RKO (cell line): ENCODE results near the gene DMWD.
"Not testable (repeated sequence)": the region's sequence is repeated elsewhere in the genome, so short reads cannot be mapped to it uniquely, and the experiment has no call there.

ENCODE experiments used
- DNase-seq: peaks from one replicate; pipeline ENCODE4 v3.0.0-alpha.2; 2016; ENCODE audit warnings: low spot score

Gene DMWD

DNA sequence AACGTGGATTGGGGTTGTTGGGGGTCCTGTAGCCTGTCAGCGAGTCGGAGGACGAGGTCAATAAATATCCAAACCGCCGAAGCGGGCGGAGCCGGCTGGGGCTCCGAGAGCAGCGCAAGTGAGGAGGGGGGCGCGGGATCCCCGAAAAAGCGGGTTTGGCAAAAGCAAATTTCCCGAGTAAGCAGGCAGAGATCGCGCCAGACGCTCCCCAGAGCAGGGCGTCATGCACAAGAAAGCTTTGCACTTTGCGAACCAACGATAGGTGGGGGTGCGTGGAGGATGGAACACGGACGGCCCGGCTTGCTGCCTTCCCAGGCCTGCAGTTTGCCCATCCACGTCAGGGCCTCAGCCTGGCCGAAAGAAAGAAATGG, 22.8 kb downstream of the DMWD start:
- peak; percentile 72 for DNase-seq

- peak; percentile 98 for DNase-seq
Measured at GRCh38 chr19:45768984-45769782, 23.5 kb downstream of the DMWD start, which contains the start of gene SIX5. TSS of gene SIX5 (minus strand) at chr19:45769252. CDS start at chr19:45768844, 408 bp downstream.

DNA sequence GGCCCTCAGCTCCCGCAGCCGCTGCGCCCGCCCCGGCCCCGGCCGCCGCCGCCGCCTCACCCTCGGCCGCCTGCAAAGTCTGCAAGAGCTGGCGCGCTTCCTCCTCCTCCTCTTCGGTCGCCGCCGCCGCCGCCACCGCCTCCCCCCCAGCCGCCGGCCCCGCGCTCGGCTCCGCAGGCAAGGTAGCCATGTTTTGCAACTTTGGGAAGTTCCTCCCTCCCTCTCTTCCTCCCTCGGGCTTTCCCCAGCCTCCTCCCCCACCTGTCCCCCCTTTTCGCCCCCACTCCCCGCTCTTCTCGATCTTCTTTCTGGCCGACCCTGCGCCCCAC, 24.0 kb downstream of the DMWD start:
- peak; percentile 68 for DNase-seq

DNA sequence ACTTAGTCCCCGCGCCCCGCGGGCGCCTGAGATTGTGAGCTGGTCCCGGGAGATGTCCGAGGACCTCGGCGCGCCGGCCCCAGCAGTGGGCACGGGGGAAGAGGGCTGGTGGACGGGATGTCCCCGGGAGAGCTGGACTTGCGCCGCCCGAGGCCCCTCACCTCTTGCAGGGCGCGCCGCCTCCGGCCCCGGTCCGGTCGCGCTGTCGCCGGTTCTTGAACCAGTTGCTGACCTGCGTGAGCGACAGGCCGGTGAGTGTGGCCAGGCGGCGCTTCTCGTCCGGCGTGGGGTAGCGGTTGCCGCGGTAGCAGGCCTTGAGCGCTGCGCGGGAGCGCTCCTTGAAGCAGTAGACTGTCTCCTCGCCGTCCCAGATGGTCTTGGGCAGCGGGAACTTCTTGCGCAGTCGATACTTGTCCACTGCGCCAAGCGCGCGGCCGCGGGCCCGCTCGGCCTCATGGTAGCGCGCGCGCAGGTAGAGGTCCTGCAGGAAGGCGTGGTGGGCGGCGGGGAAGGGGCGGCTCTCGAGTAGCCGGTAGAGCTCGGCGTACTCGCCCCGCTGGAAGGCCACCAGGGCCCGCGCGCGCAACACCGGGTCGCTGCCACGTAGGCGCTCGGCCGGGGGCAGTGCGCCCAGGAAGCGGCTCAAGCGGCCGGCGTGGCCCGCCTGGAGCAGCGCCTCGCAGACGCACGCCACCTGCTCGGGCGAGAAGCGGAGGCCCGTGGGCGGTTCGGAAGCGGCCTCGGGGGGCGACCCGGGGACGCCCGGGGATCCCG, 24.6 kb downstream of the DMWD start:
- DNase-seq, result peak; percentile 80

GRCh38 chr19:45767410-45767880, 25.2 kb downstream of the DMWD start:
- peak; percentile 85 for DNase-seq

DNA sequence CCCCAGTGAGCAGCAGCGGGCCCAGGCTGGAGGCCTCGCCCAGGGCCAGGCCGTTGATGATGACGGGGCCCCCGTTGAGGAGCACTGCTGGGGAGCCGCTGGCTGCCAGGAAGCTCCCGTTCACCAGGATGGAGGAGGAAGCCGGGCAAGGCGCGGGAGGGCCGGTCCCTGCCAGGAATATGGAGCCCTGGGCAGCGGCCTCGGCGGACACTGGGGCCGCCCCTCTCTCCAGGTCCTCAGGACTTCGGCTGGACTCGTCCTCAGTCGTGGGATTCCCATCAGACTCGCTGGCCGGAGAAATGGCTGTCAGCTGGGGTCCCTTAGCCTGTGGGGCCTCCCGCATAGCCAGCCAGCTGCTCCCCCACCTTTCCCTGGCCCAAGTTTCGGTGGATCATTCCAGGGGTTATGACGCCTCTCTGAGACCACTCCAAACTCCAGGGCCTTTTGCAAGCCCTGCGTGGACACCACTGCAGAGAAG, 25.7 kb downstream of the DMWD start:
- DNase-seq, result peak; percentile 49

DNA sequence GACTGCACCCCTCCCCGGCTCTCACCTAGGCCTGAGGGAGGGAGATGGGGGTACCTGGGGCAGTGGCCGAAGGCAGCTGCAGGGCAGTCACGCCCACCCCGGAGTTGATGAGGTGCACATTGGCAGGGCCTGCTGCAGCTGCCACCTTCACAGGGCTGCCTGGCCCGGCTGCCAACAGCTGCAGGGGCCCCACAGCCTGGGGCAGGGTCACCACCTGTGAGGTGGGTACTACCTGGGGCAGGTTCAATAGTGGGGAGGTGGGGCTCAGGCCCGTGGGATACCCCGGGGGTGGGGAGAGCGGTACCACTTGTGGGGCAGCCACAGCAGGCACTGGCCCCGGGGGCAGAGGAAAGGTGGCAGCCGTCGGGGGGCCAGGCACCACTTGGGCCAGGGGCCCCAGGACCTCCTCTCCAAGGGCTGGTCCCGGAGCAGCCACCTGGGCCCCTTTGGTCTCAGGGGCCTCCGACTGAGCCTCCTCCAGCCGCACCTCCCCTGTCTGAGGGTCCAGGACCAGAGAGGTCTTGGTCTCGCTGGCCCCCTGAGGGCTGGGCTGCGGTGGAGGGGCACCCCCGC, 26.3 kb downstream of the DMWD start:
- DNase-seq, result no peak

DNA sequence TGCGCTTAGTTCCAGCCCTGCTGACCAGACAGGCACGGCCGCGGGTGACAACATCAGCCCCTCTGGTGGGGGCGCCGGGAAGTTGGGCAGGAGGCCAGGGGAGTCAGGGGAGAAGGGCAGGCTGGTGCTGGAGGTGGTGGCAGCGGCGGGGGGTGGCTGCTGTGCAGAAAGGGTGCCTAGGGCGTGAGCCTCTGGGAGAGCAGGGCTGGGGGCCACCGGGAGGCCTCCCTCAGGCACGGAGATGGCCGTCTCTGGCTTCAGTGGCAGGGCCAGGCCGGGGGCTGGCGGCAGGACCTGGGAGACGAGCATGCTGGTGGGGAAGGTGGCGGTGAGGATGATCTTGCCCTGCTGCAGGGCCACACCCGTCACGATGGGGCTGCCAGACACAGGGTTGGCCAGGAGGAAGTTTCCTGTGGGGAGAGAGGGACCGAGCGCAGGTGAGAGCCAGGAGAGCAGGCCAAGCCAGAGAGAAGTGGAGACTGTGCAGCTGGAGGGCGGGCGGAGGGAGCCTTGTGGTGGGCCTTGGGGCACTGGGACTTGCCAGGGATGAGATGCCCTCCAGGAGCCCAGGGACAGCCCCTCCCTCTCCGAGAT, 26.8 kb downstream of the DMWD start:
- no peak for DNase-seq

- no peak for DNase-seq
Measured at GRCh38 chr19:45764945-45765701, 27.5 kb downstream of the DMWD start.

DNA sequence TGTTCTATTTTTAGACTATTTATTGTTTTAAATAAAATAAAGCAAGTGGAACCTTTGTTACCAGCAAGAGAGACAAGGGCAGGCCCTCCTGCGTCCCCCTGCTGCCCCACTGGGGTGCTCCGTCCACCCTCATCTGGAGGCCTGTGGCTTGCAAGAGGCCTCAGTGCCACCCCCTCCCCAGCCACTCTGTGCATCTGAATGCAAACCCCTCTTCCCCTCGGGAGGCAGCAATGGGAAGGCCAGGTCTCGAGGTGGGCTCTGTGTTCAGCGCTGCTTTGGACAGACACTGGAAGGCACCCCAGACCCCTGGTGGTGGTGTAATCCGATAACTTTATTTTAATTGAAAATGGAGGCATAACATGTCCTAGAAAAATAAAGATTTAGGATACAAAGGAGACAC, 28.2 kb downstream of the DMWD start:
- no peak for DNase-seq

DNA sequence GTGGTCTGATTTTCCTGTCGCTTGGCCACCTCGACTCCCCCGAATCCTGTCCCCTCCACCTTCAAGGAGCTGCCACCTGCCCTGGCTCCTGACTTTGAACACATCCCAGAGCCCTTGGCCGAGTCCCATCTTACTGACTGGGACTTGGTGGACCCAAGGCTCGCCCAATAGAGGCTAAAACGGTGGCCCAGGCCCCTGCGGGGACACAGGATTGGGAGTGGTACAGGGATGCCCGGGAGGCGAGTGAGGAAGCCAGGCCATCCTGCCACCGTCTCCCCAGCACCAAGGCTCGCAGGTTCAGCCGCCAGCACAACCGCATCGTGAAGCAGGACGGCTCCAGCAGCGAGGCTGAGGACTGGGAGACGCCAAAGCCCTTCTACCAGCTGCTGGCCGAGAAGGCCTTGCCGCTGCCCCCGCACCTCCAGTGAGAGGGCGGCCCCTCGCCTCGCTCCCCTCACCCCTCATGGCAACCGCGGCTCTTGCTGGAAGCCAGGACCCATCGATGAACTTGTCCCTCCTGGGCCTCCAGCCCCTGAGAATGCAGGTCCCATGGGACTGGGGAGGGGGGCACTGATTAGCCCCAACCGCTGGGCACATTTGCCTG, 28.9 kb downstream of the DMWD start:
- no peak for DNase-seq

DNA sequence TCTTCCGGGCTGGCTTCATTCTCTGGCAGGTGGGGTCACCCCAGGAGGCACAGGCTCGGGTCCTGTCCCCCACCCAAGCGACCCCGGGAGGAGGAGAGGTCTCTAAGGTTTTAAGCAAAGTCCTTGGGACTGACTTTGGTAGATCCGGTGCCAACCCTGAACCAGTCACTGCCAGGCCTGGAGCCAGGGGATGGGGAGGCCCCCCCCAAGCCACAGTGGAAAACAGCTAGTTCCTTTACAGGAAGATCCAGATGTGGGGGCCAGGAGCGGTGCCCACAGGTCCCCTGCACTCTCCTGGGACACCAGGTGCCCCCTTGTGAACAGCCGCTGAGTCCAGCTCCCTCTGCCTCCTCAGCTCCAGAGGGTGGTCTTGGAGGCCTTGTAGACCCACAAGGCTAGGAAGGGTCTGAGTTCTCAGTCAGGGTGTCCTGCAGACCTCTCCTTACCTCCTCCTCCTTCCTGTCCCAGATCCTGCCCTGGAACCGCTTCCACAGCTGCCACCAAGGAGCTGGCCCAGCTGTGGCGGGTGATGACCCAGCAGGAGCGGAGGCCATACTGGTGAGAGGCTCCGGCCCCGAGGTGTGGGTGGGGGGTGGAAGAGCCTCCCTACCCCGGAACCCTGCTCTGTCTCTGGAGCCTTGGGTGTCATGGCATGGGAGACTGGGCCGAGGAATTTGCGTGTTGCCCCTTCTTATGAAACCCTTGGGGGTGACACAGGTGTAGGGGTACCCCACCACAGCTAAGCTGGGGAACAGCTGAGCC, 29.6 kb downstream of the DMWD start:
- DNase-seq, result no peak

GRCh38 chr19:45761714-45762113, 30.9 kb downstream of the DMWD start:
- DNase-seq, result no peak

DNA sequence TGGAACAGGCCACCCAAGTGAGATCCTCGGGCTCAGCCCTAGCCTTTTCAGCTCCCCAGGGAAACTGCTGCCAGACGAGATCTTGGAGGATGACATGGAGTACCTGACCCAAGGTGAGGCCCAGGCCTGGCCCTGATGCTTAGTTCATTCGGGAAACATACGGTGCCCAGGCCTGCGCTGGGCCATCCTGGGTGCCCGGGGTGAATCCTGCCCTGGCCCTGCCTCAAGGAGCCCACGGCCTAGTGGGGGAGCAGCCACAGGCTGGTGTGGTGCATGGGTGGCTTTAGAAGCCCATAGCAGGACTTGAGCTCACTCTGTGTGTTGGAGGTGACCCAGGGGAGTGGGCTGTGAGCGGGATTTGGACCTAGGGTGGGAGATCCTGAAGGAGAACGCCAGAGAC, 33.7 kb downstream of the DMWD start:
- DNase-seq, result no peak

DNA sequence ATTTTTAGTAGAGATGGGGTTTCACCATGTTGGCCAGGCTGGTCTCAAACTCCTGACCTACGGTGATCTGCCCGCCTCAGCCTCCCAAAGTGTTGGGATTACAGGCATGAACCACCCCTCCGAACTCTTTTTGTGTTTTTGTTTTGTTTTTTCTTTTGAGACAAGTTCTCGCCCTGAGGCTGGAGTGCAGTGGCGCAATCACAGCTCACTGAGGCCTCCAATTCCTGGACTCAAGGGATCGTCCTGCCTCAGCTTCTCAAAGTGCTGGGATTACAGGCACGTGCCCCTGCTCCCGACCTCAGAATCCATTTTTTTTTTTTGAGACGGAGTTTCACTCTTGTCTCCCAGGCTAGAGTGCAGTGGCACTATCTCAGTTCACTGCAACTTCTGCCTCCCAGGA, 35.0 kb downstream of the DMWD start:
- no peak for DNase-seq

DNA sequence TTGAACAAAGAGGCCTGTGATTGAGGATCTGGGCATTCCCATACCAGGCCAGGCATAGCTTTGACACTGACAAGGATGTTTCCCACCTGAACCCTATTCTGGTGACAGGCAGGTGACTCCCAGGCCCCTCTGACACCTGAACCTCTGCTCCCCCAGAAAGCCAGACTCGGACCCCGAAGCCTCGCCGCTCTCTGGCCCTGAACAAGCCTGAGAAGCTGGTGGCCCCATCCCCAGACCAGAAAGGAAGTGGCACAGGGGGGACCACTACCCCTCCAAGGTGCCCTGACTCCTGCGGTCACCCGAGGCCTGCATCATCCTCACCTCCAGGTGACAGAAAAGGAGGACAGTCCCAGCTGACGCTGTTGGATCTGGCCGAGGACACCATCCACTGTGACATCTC, 38.3 kb downstream of the DMWD start:
- no peak for DNase-seq

DNA sequence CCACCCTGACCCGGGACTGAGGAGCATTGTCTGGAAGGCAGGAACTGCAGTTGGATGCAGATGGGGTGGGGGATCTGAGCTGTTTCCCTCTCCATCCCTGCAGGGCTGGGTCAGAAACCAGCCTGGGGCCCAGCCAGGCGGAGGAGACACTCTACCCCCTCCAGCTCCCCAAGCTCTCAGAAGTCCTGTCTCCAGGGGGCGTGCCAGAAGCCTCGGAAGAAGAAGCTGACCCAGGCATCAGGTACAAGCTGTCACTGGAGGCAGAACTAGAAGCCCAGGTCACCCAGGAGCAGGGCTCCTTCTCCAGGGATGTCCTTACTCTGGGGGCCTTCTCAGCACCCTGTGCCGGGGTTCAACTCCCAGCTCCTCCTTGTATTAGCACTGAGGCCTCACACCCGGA, 39.1 kb downstream of the DMWD start:
- no peak for DNase-seq

GRCh38 chr19:45752639-45753038, 40.0 kb downstream of the DMWD start:
- peak; percentile 62 for DNase-seq

- DNase-seq, result not testable (repeated sequence)
Measured at GRCh38 chr19:45751483-45751882, 41.2 kb downstream of the DMWD start.

- no peak for DNase-seq
Measured at GRCh38 chr19:45747513-45747912, 45.1 kb downstream of the DMWD start.

- no peak for DNase-seq
Measured at GRCh38 chr19:45746866-45747265, 45.8 kb downstream of the DMWD start.
